ENCODE measurements around the gene ARHGAP42. TPM values are rescaled to one million over a fixed set of nuclear protein-coding genes. Genes with fewer than 3 reads are reported as not detected.
A peak's percentile ranks its signal among the peaks of the same experiment; 100 is the strongest.

ARHGAP42 gene
- total and polyA plus RNA-seq, 4 donors: 4.1 to 15.8 (median 10.9) TPM

- no peaks in the 10 kb centered on the region for H3K36me3 ChIP-seq (ENCODE audit: control insufficient read depth in 1 of 2, insufficient read depth in 2 of 2, low read length in 1 of 2)
- intact Hi-C loops (cut with DNase I): no loop called here
- H3K27me3 ChIP-seq (ENCODE audit: control insufficient read depth in 1 of 2, insufficient read depth in 2 of 2, low read length in 1 of 2): no peaks in the 10 kb centered on the region
- H3K4me1 ChIP-seq (ENCODE audit: control insufficient read depth in 1 of 2, insufficient read depth in 2 of 2, low read length in 2 of 2): peaks cover 0 to 2% of the 10 kb centered on the region in 2 donors
- H3K4me3 ChIP-seq (ENCODE audit: low read length in 2 of 2): no peak overlapping the region
- ATAC-seq (ENCODE audit: low FRiP score) (peak; percentile 46), DNase-seq (no peak)
- 90 to 94% methylated on average over 2 of the region's 2 CpGs for WGBS, 2 donors
- H3K9me3 ChIP-seq (ENCODE audit: control insufficient read depth, low read length): no peaks in the 10 kb centered on the region
- no peak overlapping the region for H3K27ac ChIP-seq (ENCODE audit: low read depth in 1 of 2, low read length in 2 of 2)
These were observed 113.1 kb downstream of the ARHGAP42 start for GRCh38 chr11:100800202-100800601.

GRCh38 chr11:100801225-100801999 lies 114.3 kb downstream of the ARHGAP42 start:
- Histone ChIP-seq H3K36me3 (ENCODE audit: control insufficient read depth in 1 of 2, insufficient read depth in 2 of 2, low read length in 1 of 2) (no peaks in the 10 kb centered on the region), H3K27ac (ENCODE audit: low read depth in 1 of 2, low read length in 2 of 2) (no peak overlapping the region), H3K4me1 (ENCODE audit: control insufficient read depth in 1 of 2, insufficient read depth in 2 of 2, low read length in 2 of 2) (peaks cover 0 to 2% of the 10 kb centered on the region in 2 donors), H3K4me3 (ENCODE audit: low read length in 2 of 2) (no peak overlapping the region), H3K27me3 (ENCODE audit: control insufficient read depth in 1 of 2, insufficient read depth in 2 of 2, low read length in 1 of 2) (no peaks in the 10 kb centered on the region), H3K9me3 (ENCODE audit: control insufficient read depth, low read length) (no peaks in the 10 kb centered on the region)
- DNase-seq (no peak), ATAC-seq (ENCODE audit: low FRiP score) (no peak)
- intact Hi-C loops (cut with DNase I): no loop called here
- WGBS, 2 donors: 94 to 96% methylated on average over 3 of the region's 3 CpGs

GRCh38 chr11:100805506-100806199 lies 118.6 kb downstream of the ARHGAP42 start:
- Histone ChIP-seq H3K4me3 (ENCODE audit: low read length in 2 of 2) (no peak overlapping the region), H3K9me3 (ENCODE audit: control insufficient read depth, low read length) (no peaks in the 10 kb centered on the region), H3K27me3 (ENCODE audit: control insufficient read depth in 1 of 2, insufficient read depth in 2 of 2, low read length in 1 of 2) (no peaks in the 10 kb centered on the region), H3K36me3 (ENCODE audit: control insufficient read depth in 1 of 2, insufficient read depth in 2 of 2, low read length in 1 of 2) (no peaks in the 10 kb centered on the region), H3K27ac (ENCODE audit: low read depth in 1 of 2, low read length in 2 of 2) (no peak overlapping the region), H3K4me1 (ENCODE audit: control insufficient read depth in 1 of 2, insufficient read depth in 2 of 2, low read length in 2 of 2) (no peaks in the 10 kb centered on the region)
- 92 to 94% methylated on average over 1 of the region's 1 CpG for WGBS, 2 donors
- no peak for DNase-seq
- intact Hi-C loops (cut with DNase I): no loop called here
- ATAC-seq (ENCODE audit: low FRiP score): no peak

- Histone ChIP-seq H3K4me3 (ENCODE audit: low read length in 2 of 2) (no peak overlapping the region), H3K27ac (ENCODE audit: low read depth in 1 of 2, low read length in 2 of 2) (no peak overlapping the region), H3K36me3 (ENCODE audit: control insufficient read depth in 1 of 2, insufficient read depth in 2 of 2, low read length in 1 of 2) (no peaks in the 10 kb centered on the region), H3K27me3 (ENCODE audit: control insufficient read depth in 1 of 2, insufficient read depth in 2 of 2, low read length in 1 of 2) (no peaks in the 10 kb centered on the region), H3K9me3 (ENCODE audit: control insufficient read depth, low read length) (no peaks in the 10 kb centered on the region), H3K4me1 (ENCODE audit: control insufficient read depth in 1 of 2, insufficient read depth in 2 of 2, low read length in 2 of 2) (no peaks in the 10 kb centered on the region)
- DNase-seq: no peak
- 58 to 62% methylated on average over 5 of the region's 5 CpGs for WGBS, 2 donors
- ATAC-seq (ENCODE audit: low FRiP score): no peak
- intact Hi-C loops (cut with DNase I): no loop called here
These were observed 119.2 kb downstream of the ARHGAP42 start for GRCh38 chr11:100806296-100806695.

DNA sequence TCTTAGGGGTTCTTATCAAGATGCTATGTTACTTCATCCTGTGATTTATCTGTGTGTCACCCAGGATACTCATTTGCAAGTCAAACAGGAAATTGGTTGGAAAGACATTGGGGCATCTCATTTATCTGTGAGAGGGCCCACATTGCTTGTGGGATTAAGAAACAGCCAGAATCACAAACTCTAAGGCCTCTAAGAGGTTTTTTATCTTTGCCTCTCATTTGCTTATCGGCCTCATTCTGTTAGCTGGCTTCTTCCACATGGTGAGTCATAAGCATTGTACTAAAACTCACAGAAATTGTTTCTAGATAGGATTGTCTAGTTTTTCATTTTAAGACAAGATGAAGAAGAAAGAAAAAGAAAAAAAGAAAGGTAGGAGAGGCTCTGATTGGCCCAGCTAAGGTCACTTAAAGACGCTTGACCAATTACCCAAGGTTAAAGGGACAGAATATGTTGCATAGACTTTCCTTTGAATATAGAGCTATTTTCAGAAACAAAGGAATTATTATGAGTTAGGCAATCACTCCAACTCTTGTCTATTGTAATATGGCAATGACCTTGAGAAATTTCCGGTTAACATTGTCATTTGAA lies 121.9 kb downstream of the ARHGAP42 start:
- Histone ChIP-seq H3K4me3 (ENCODE audit: low read length in 2 of 2) (no peak overlapping the region), H3K4me1 (ENCODE audit: control insufficient read depth in 1 of 2, insufficient read depth in 2 of 2, low read length in 2 of 2) (no peaks in the 10 kb centered on the region), H3K36me3 (ENCODE audit: control insufficient read depth in 1 of 2, insufficient read depth in 2 of 2, low read length in 1 of 2) (no peaks in the 10 kb centered on the region), H3K9me3 (ENCODE audit: control insufficient read depth, low read length) (no peaks in the 10 kb centered on the region), H3K27ac (ENCODE audit: low read depth in 1 of 2, low read length in 2 of 2) (no peak overlapping the region), H3K27me3 (ENCODE audit: control insufficient read depth in 1 of 2, insufficient read depth in 2 of 2, low read length in 1 of 2) (no peaks in the 10 kb centered on the region)
- no peak for DNase-seq
- ATAC-seq (ENCODE audit: low FRiP score): peak; percentile 76
- 39 to 59% methylated on average over 3 of the region's 3 CpGs for WGBS, 2 donors
- intact Hi-C loops (cut with DNase I): no loop called here

GRCh38 chr11:100810146-100810545 lies 123.1 kb downstream of the ARHGAP42 start:
- intact Hi-C loops (cut with DNase I): no loop called here
- DNase-seq (no peak), ATAC-seq (ENCODE audit: low FRiP score) (no peak)
- H3K27me3 ChIP-seq (ENCODE audit: control insufficient read depth in 1 of 2, insufficient read depth in 2 of 2, low read length in 1 of 2): no peaks in the 10 kb centered on the region
- no peaks in the 10 kb centered on the region for H3K36me3 ChIP-seq (ENCODE audit: control insufficient read depth in 1 of 2, insufficient read depth in 2 of 2, low read length in 1 of 2)
- no peak overlapping the region for H3K4me3 ChIP-seq (ENCODE audit: low read length in 2 of 2)
- H3K27ac ChIP-seq (ENCODE audit: low read depth in 1 of 2, low read length in 2 of 2): no peak overlapping the region
- no peaks in the 10 kb centered on the region for H3K9me3 ChIP-seq (ENCODE audit: control insufficient read depth, low read length)
- H3K4me1 ChIP-seq (ENCODE audit: control insufficient read depth in 1 of 2, insufficient read depth in 2 of 2, low read length in 2 of 2): no peaks in the 10 kb centered on the region
- WGBS, 2 donors: 89 to 90% methylated on average over 2 of the region's 2 CpGs

DNA sequence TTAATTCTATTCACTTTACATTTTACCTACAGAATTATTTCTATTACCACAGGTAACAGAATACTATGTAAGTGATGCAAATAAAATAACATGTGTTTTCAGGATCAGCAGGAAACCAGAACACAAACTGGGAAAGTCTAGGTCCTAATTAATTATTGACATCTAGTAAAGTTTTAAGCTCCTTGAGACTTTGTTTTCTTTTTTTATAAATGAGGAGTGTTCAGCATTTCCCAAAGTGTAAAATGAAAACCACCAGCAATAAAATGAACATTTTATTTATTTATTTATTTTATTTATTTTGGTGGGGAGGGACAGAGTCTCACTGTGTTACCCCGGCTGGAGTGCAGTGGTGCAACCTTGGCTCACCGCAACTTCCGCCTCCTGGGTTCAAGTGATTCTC lies 123.6 kb downstream of the ARHGAP42 start:
- intact Hi-C loops (cut with DNase I): no loop called here
- 89 to 95% methylated on average over 3 of the region's 3 CpGs for WGBS, 2 donors
- Histone ChIP-seq H3K4me3 (ENCODE audit: low read length in 2 of 2) (no peak overlapping the region), H3K36me3 (ENCODE audit: control insufficient read depth in 1 of 2, insufficient read depth in 2 of 2, low read length in 1 of 2) (no peaks in the 10 kb centered on the region), H3K27me3 (ENCODE audit: control insufficient read depth in 1 of 2, insufficient read depth in 2 of 2, low read length in 1 of 2) (no peaks in the 10 kb centered on the region), H3K4me1 (ENCODE audit: control insufficient read depth in 1 of 2, insufficient read depth in 2 of 2, low read length in 2 of 2) (no peaks in the 10 kb centered on the region), H3K27ac (ENCODE audit: low read depth in 1 of 2, low read length in 2 of 2) (no peak overlapping the region), H3K9me3 (ENCODE audit: control insufficient read depth, low read length) (no peaks in the 10 kb centered on the region)
- ATAC-seq (ENCODE audit: low FRiP score) (no peak), DNase-seq (no peak)

- H3K27me3 ChIP-seq (ENCODE audit: control insufficient read depth in 1 of 2, insufficient read depth in 2 of 2, low read length in 1 of 2): no peaks in the 10 kb centered on the region
These were observed 125.4 kb downstream of the ARHGAP42 start for GRCh38 chr11:100812517-100812916.

More at GRCh38 chr11:100812517-100812916, 125.4 kb downstream of the ARHGAP42 start:
- intact Hi-C loops (cut with DNase I): no loop called here
- Histone ChIP-seq H3K9me3 (ENCODE audit: control insufficient read depth, low read length) (no peaks in the 10 kb centered on the region), H3K4me1 (ENCODE audit: control insufficient read depth in 1 of 2, insufficient read depth in 2 of 2, low read length in 2 of 2) (no peaks in the 10 kb centered on the region), H3K4me3 (ENCODE audit: low read length in 2 of 2) (no peak overlapping the region), H3K27ac (ENCODE audit: low read depth in 1 of 2, low read length in 2 of 2) (no peak overlapping the region), H3K36me3 (ENCODE audit: control insufficient read depth in 1 of 2, insufficient read depth in 2 of 2, low read length in 1 of 2) (no peaks in the 10 kb centered on the region)
- no peak for DNase-seq
- WGBS, 2 donors: 94 to 98% methylated on average over 2 of the region's 2 CpGs
- no peak for ATAC-seq (ENCODE audit: low FRiP score)
